MM.1S (cell line): ENCODE measurements around the gene LTBP1.

Experiments
- DNase-seq: peaks from one replicate; pipeline ENCODE4 v3.0.0-alpha.2; 2015
- H2AFZ ChIP-seq: fragments of 300-600 bp; sonication (generic); 2 replicates; pipeline ENCODE4 v1.6.0; 2016; ENCODE audit warnings: antibody characterized with exemption, low read length
- H3F3A ChIP-seq: fragments of 300-600 bp; sonication (generic); 2 replicates; pipeline ENCODE4 v1.6.1; 2016; ENCODE audit warnings: mild to moderate bottlenecking, antibody characterized with exemption, low read length, moderate library complexity, mixed read lengths; ENCODE audit not compliant: insufficient read depth
- H3K27ac ChIP-seq: fragments of 300-600 bp; sonication (generic); 2 replicates; pipeline ENCODE4 v1.5.1; 2016; ENCODE audit warnings: mild to moderate bottlenecking, low read length
- H3K27me3 ChIP-seq: fragments of 300-600 bp; sonication (generic); replicated peaks from 2 replicates; pipeline ENCODE4 v1.6.0; 2016; ENCODE audit warnings: low read length; ENCODE audit not compliant: insufficient read depth
- H3K36me3 ChIP-seq: fragments of 300-600 bp; sonication (generic); replicated peaks from 2 replicates; pipeline ENCODE4 v1.6.1; 2016; ENCODE audit warnings: mild to moderate bottlenecking, low read length, mixed read lengths; ENCODE audit not compliant: insufficient read depth
- H3K4me1 ChIP-seq: fragments of 300-600 bp; sonication (generic); 2 replicates; pipeline ENCODE4 v1.6.1; 2016; ENCODE audit warnings: low read length, mixed read lengths
- H3K4me2 ChIP-seq: fragments of 300-600 bp; sonication (generic); 2 replicates; pipeline ENCODE4 v1.6.0; 2016; ENCODE audit warnings: low read depth, low read length
- H3K4me3 ChIP-seq: fragments of 300-600 bp; sonication (generic); 2 replicates; pipeline ENCODE4 v1.5.1; 2016; ENCODE audit warnings: low read length, mixed read lengths
- H3K79me2 ChIP-seq: fragments of 300-600 bp; sonication (generic); 2 replicates; pipeline ENCODE4 v1.6.1; 2016; ENCODE audit warnings: mixed run types, low read length, mixed read lengths
- H3K9ac ChIP-seq: fragments of 300-600 bp; sonication (generic); 2 replicates; pipeline ENCODE4 v1.6.1; 2016; ENCODE audit warnings: low read length, mixed read lengths
- H3K9me2 ChIP-seq: fragments of 300-600 bp; sonication (generic); replicated peaks from 2 replicates; pipeline ENCODE4 v1.6.1; 2016; ENCODE audit warnings: mild to moderate bottlenecking, low read length, mixed read lengths; ENCODE audit not compliant: insufficient read depth
- H3K9me3 ChIP-seq: fragments of 300-600 bp; sonication (generic); replicated peaks from 2 replicates; pipeline ENCODE4 v1.6.1; 2016; ENCODE audit warnings: mild to moderate bottlenecking, low read length, mixed read lengths; ENCODE audit not compliant: insufficient read depth
- H4K20me1 ChIP-seq: fragments of 300-600 bp; sonication (generic); 2 replicates; pipeline ENCODE4 v1.6.1; 2016; ENCODE audit warnings: mild to moderate bottlenecking, low read length, moderate library complexity, mixed read lengths; ENCODE audit not compliant: insufficient read depth
- EZH2 ChIP-seq: fragments of 300-600 bp; sonication (generic); optimal IDR thresholded peaks from 2 replicates; pipeline ENCODE3; 2017; ENCODE audit warnings: low read depth, mild to moderate bottlenecking, antibody characterized with exemption, low read length, mixed read lengths
- EZH2phosphoT487 ChIP-seq: fragments of 300-600 bp; sonication (generic); IDR thresholded peaks from 2 replicates; pipeline ENCODE4 v1.6.1; 2018; ENCODE audit warnings: antibody characterized with exemption, low read length
- TF ChIP-seq, protein P1 (sequence below): fragments of 300-600 bp; sonication (generic); IDR thresholded peaks from 2 replicates; pipeline ENCODE4 v1.5.1; 2016; ENCODE audit warnings: antibody characterized with exemption, low read length, mixed read lengths

LTBP1 gene

GRCh38 chr2:33034784-33035183, 88.0 kb downstream of the LTBP1 start:
- H2AFZ ChIP-seq = no peak overlapping the region
- H3K9me3 ChIP-seq = no peaks in the 10 kb centered on the region
- no peaks in the 10 kb centered on the region for H3K9me2 ChIP-seq
- no peaks in the 10 kb centered on the region for H3K36me3 ChIP-seq
- H3K27me3 ChIP-seq = no peaks in the 10 kb centered on the region
- H3K27ac ChIP-seq = no peak overlapping the region
- no peaks in the 10 kb centered on the region for H3F3A ChIP-seq
- no peaks in the 10 kb centered on the region for H3K79me2 ChIP-seq
- no peak overlapping the region for H3K4me3 ChIP-seq
- H3K4me1 ChIP-seq = no peaks in the 10 kb centered on the region
- no peak for DNase-seq
- H3K9ac ChIP-seq = no peak overlapping the region
- TF ChIP-seq, protein P1, sequence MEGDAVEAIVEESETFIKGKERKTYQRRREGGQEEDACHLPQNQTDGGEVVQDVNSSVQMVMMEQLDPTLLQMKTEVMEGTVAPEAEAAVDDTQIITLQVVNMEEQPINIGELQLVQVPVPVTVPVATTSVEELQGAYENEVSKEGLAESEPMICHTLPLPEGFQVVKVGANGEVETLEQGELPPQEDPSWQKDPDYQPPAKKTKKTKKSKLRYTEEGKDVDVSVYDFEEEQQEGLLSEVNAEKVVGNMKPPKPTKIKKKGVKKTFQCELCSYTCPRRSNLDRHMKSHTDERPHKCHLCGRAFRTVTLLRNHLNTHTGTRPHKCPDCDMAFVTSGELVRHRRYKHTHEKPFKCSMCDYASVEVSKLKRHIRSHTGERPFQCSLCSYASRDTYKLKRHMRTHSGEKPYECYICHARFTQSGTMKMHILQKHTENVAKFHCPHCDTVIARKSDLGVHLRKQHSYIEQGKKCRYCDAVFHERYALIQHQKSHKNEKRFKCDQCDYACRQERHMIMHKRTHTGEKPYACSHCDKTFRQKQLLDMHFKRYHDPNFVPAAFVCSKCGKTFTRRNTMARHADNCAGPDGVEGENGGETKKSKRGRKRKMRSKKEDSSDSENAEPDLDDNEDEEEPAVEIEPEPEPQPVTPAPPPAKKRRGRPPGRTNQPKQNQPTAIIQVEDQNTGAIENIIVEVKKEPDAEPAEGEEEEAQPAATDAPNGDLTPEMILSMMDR = 0 out of 2 replicates have a peak, but pooled peaks have one; percentile 5
- TF ChIP-seq EZH2phosphoT487 = no peak
- H4K20me1 ChIP-seq = no peaks in the 10 kb centered on the region
- no peak overlapping the region for H3K4me2 ChIP-seq

DNA sequence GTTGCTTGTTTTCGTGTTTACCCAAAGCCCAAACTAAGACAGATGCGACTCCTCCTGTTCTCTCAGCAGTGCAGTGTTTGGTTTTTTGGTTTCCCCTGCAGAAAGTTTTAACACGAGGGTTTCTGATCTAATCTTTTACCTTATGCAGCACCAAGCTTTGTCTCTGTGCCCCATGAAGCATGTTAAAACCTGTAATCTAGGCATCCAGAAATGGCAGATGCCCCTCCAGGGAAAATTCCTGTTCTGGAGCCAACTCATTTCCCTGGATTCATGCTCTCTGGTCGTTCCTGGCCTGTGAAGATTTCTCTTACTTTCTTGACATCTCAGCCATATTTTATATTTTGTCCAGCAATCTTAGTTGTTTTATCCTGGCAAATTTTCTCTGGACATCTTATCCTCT, 91.5 kb downstream of the LTBP1 start:
- Histone ChIP-seq H3F3A (no peaks in the 10 kb centered on the region), H3K4me1 (no peaks in the 10 kb centered on the region), H3K79me2 (no peaks in the 10 kb centered on the region), H3K36me3 (no peaks in the 10 kb centered on the region), H3K27ac (no peak overlapping the region), H3K9ac (no peak overlapping the region), H3K4me2 (no peak overlapping the region), H3K9me2 (no peaks in the 10 kb centered on the region), H3K9me3 (no peaks in the 10 kb centered on the region), H3K27me3 (no peaks in the 10 kb centered on the region), H4K20me1 (no peaks in the 10 kb centered on the region), H3K4me3 (no peak overlapping the region), H2AFZ (no peak overlapping the region)
- no peak for DNase-seq
- TF ChIP-seq, protein P1 = no peak
- no peak for TF ChIP-seq EZH2phosphoT487
- TF ChIP-seq EZH2 = no peak

GRCh38 chr2:33038799-33039198, 92.0 kb downstream of the LTBP1 start:
- no peak overlapping the region for H3K27ac ChIP-seq
- TF ChIP-seq EZH2phosphoT487 (no peak), EZH2 (no peak)
- TF ChIP-seq, protein P1 = no peak
- H3K4me3 ChIP-seq = no peak overlapping the region
- H3K4me2 ChIP-seq = no peak overlapping the region
- H3K9ac ChIP-seq = no peak overlapping the region
- no peak overlapping the region for H2AFZ ChIP-seq
- no peaks in the 10 kb centered on the region for H3K36me3 ChIP-seq
- DNase-seq = no peak
- no peaks in the 10 kb centered on the region for H3K27me3 ChIP-seq
- H3K9me2 ChIP-seq = no peaks in the 10 kb centered on the region
- no peaks in the 10 kb centered on the region for H3F3A ChIP-seq
- no peaks in the 10 kb centered on the region for H4K20me1 ChIP-seq
- no peaks in the 10 kb centered on the region for H3K4me1 ChIP-seq
- no peaks in the 10 kb centered on the region for H3K79me2 ChIP-seq
- no peaks in the 10 kb centered on the region for H3K9me3 ChIP-seq
